Measurements from ENCODE around the gene NUBP2.
"Not testable (repeated sequence)": the region's sequence is repeated elsewhere in the genome, so short reads cannot be mapped to it uniquely, and the experiment has no call there.

Gene NUBP2

GRCh38 chr16:1787322-1788094 is 4.7 kb downstream of the NUBP2 start:
- DNase-seq: no peak

DNA sequence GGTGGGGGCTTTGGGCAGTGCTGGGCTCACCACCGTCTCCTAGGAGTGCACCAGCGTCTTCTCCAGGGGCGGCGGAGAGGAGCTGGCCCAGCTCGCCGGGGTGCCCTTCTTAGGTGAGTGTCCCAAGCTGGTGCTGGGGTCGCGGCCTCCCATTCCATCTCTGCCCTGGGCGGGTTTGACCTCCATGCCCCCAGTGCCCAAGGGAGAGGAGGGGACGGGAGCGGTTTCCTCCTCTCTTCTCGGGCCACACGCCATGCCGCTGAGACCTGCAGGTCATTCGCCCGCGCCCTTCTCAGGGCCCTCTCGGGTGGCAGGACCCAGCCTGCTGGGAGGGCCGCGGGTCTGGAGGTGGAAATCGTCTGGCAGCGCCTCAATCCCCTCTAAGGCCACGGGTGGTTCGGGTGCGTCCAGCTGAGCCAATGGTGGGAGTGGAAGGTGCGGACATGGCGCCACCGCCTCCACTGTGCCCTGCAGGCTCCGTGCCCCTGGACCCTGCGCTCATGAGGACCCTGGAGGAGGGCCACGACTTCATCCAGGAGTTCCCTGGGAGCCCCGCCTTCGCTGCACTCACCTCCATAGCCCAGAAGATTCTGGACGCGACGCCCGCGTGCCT is 5.4 kb downstream of the NUBP2 start:
- DNase-seq: no peak

DNA sequence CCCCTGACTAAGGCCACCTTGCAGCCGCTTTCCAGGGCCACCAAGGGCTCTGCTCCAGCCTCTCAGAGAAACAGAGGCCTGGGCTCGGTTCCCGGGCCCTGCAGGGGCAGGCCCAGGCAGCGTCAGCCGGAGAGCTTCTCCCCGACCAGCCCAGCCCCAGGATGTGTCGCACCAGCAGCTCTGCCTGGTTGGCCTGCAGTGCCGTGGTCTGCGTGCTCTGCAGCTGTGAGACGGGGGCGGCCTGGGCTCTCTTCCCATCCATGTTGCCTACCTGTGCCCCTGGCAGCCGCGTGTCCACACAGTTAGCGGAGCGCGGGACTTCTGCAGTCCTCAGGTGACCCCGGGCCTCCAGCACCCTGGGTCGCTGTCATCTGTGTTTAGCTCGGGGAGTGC is 5.9 kb downstream of the NUBP2 start:
- no peak for DNase-seq

GRCh38 chr16:1789643-1790045 is 6.9 kb downstream of the NUBP2 start:
- no peak for DNase-seq

GRCh38 chr16:1790261-1790610 is 7.5 kb downstream of the NUBP2 start:
- no peak for DNase-seq

GRCh38 chr16:1790611-1791255 is 8.0 kb downstream of the NUBP2 start:
- DNase-seq: no peak

DNA sequence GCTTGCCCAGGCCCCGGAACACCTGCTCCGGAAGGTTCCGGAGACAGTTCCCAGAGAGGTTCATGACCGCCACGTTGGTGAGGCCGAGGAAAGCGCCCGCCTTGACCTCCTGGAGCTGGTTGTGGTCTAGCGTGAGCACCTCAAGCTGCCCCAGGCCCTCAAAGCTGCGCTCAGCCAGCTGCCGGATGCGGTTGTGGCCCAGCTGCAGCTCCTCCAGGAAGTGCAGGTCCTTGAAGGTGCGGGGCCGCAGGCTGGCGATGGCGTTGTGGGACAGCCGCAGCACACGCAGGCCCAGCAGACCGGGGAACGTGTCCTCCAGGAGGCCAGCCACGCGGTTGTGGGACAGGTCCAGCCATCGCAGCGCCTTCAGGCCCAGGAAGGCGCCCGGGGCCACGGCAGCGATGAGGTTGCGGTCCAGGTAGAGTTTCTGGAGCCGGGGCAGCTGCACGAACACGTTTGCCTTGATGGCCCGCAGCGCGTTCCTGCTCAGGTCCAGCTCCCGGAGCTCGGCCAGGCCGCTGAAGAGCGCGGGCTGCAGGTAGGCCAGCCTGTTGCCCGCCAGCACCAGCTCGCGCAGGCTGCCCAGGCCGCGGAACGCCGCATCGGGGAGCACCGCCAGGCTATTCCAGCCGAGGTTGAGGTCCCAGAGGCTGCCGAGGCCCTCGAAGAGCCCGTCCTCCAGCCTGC is 8.6 kb downstream of the NUBP2 start:
- no peak for DNase-seq

GRCh38 chr16:1791943-1792812 is 9.4 kb downstream of the NUBP2 start:
- no peak for DNase-seq

- DNase-seq: no peak
Observed at GRCh38 chr16:1792836-1793577, 10.2 kb downstream of the NUBP2 start.

DNA sequence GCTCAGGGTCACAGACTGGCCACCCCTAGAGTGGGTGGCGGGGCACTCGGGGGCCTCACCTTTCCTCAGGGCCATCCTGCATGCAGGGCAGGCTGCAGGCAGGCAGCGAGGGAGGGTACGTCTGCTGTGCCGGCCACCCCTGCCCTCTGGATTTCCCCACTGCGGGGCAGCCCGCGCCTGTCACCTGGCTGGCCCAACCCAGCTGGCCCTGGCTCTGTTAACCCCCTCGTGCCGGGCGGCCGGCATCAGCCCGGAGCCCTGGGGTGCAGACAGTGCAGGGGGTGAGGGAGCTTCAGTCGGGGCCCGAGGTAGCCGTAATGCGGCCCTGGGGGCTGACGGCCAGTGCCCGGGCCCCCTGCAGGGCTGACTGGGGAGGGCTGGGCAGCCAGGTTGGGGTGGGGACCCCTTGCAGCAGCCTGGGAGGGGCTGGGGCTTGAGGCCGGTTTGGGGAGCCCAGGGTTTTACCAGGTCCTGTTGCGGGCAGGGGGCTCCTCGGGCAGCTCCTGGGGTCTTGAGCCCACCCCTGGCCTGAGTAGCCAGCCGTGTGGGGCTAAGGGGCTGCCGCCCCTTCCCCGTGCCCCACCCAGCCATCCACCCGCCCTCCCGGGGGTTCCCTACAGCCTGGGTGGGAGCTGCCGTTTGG is 10.9 kb downstream of the NUBP2 start, which contains the start of gene IGFALS:
IGFALS (minus strand) TSS at position 128 of the 643 bp plus-strand sequence; CDS start at position 75, 53 bp downstream.
- no peak for DNase-seq

- no peak for DNase-seq
Observed at GRCh38 chr16:1794221-1794871, 11.6 kb downstream of the NUBP2 start.

DNA sequence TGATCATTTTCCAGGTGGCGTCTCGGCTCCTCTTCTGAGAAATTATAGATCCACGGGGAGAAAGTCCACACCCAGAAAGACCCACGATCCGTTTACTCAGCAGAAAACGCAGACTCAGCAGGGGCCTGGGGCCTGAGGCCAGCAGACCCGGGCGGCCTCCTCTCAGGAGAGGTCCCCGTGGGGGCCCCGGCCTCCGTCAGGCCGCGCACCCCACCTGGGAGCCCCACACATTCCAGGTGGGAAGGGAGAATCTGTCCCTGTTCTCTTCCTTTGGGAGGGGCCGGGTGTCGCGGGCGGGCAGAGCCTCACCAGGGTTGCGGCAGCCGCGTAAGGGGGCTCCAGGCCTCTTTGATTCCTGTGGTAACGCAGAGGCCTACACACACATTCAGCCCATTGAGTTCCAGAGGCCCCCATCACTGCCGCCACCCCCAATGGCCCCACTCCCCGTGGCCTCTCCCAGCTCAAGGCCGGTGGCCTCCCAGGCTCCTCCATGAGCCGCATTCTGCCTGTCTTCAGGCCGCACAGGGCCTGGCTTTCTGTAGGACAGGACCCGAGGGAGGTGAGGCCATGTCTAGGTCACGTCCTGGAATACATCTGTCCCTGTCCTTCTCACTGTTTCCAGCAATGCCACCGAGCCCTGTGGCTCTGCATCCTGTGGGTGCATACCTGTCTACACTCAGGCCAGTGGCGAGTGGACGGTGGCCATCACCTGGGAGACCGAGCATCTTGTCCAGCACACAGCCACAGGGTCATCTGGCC is 12.3 kb downstream of the NUBP2 start:
- DNase-seq: no peak

DNA sequence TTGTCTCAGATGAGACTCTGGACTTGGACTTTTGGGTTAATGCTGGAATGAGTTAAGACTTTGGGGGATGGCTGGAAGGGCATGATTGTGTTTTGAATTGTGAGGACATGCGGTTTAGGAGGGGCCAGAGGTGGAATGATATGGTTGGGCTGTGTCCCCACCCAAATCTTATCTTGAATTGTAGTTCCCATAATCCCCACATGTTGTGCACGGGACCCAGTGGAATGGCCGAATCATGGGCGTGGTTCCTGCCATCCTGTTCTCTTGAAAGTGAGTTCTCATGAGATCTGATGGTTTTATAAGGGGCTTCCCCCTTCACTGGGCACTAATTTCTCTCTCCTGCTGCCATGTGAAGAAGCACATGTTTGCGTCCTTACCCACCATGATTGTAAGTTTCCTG is 16.5 kb downstream of the NUBP2 start:
- DNase-seq: not testable (repeated sequence)

DNA sequence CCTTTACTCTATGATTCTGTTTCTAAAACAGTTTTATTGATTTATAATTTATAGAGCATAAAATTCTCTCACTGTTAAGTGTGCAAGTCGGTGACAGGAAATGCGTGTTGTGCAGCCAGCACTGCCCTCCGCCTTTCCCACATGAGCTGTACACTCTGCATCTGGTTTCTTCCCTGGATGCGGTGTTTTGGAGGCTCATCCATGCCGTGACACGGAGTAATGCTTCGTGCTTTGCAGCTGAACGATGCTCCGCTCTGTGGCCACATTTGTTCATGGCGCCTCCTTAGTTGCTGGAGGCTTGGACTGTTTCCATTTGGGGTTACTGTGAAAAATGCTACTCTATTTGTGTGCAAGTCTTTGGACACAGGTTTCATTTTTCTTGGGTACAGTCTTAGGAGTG is 17.9 kb downstream of the NUBP2 start:
- DNase-seq: no peak

- DNase-seq: no peak
Observed at GRCh38 chr16:1807626-1808025, 24.9 kb downstream of the NUBP2 start.

- DNase-seq: no peak
Observed at GRCh38 chr16:1808691-1809090, 25.9 kb downstream of the NUBP2 start.

DNA sequence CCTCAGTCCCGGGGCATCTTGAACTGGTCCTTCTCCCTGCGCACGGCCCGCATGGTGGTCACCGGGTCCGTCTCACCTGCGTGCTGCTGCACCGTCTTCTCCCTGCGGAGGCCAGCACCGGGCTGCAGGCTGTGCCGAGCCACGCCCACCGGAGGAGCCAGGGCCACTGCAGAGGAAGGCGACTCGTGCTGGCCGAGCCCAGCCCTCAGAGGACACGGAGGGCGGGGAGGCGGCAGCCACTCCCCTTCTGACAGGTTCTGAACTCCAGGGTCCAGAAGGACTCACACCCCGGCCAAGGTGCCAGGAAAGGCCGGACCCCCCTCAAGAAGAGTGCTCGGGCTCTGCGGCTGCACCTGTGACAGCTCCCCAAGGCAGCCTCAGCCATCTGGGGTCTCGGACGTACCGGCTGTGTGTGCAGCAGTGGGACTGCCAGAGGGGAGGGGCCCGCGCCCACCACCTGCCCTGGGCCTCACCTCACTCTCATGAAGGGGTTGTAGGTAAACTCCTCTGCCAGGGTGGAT is 26.6 kb downstream of the NUBP2 start:
- no peak for DNase-seq

- no peak for DNase-seq
Observed at GRCh38 chr16:1810106-1810505, 27.3 kb downstream of the NUBP2 start.

DNA sequence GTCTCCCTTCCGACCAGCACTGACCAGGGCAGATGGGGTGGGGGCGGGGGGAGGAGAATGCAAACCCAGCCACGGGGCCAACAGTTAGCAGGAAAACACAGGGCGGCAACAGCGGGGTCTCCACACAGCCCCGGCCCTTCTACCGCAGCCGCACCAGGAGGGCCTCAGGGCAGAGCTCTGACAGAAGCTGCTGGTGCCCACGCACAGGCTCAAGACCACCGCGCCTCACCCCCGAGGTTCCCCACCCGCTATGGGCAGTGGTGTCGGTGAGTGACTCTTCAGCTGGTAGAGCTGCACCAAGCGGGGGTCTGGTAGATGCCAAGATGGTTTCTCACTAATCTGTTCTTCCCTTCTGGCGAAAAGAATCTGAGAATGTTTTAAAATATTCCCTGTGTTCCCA is 27.8 kb downstream of the NUBP2 start:
- DNase-seq: no peak

- peak; percentile 71 to 87 for DNase-seq
Observed at GRCh38 chr16:1812732-1813163, 30.0 kb downstream of the NUBP2 start.

Measured in NCI-H2081 (cell line).